Stimulated activated CD4-positive, alpha-beta T cell treated with anti-CD3 and anti-CD28 coated beads, TNF-alpha, amount 100 ng/mL, for 1 hour (primary cell): Measurements from ENCODE around the gene UTP25.

ENCODE experiments used
- DNase-seq, 3 donors: peaks; one replicate each; pipeline ENCODE4 v3.0.0-alpha.2; 2020; ENCODE audit warnings: low read depth in 3 of 3, low spot score in 1 of 3

Gene UTP25

GRCh38 chr1:209839875-209840546 lies 12.2 kb downstream of the UTP25 start:
- no peak for DNase-seq

GRCh38 chr1:209840611-209841010 lies 12.8 kb downstream of the UTP25 start:
- DNase-seq = no peak

DNA sequence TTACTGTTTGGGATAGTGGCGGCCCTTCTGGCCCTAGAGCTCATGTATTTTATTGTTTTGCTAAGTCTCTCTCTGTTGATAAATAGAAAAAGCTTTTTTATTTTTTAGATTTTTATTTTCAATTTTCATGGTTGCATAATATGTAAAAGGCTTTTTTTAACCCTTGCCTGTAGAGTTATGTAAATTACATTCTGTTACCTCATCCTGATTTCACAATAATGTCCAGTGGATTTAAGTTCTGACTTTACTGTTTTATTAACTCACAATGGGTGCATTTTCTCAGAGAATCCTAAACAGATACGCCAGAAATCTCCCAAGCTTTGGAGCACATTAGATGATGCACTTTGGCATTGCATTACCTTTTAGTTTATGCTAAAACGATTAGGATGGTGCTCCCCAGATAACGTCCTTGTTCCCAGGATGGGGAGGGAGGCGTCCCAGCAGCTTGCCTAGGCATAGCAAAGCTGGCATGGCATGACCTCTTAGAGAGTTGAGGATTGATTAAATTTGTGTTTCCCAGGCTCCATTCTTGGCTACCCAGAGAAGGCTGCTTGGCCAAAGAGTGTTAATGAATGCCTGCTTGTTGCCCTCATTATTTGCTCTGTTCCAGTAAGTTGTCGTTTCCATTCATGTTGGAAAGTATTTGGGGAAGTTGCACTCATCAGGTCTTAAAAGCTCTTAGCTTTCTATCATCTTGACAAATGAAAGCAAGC lies 17.1 kb downstream of the UTP25 start:
- no peak for DNase-seq

DNA sequence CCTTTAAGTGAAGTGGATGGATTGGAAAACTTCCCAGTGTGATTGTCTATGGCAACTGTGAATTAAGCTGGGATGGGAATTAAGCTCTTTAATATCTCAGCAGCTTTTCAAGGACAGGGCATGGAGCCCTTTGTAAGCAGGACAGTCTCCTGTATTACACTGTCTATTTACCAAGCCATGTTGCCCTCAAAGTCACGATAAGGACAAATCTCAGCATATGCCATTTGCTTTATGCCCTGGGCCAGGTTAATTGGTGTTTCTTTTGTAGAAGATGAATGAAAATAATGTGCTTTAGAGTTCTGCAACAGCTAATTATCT lies 17.6 kb downstream of the UTP25 start:
- DNase-seq = no peak

- no peak for DNase-seq
These were observed 21.6 kb downstream of the UTP25 start for GRCh38 chr1:209849388-209849787.

DNA sequence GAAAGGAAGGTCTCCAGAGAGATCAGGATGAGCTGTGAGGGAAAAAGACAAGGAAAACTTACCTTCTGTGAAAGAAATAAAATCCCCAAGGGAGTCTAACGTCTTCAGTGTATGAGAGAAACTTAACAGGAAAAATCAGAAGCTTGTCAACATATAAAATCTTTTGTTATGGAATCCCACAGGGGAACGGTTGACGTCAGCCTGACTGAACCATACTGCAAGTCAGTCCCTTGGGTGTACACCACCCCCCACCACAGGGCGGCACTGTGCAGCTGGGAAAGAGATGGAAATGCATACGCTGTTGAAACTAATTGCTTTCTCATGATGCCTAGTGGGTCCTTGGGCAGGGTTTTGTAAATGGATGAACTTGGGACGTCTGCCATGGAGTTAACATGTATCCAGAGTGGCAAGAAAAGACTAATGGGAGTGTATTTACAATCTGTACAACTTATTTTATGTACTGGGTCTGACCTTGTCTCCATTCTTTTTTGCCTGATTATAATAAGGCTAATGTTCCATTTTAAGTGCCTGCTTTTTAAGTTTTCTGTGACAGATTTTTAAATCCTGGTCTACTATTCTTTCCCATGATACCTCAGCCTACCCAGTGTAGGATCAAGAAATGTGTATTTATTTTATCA lies 22.7 kb downstream of the UTP25 start:
- DNase-seq = peak in 1 of 3 donors; percentile 16

DNA sequence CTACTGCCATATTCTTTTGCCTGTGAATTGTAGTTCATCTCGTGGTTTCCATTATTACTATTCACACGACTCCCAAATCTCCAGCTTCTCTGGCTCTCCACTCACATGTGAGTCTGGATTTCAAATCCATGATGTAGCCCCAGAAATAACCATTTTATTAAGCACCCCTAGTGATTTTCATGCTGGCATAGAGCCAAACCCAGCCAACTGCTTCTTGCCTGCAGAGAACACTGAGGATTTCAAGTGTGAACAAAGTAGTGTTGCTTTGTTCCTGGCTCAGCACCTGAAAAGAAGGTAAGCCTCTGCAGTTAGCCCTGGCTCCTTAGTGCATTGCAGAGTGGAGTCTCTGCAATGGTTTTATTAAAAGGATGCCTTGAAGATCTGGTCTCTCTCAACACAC lies 25.9 kb downstream of the UTP25 start:
- DNase-seq = no peak

DNA sequence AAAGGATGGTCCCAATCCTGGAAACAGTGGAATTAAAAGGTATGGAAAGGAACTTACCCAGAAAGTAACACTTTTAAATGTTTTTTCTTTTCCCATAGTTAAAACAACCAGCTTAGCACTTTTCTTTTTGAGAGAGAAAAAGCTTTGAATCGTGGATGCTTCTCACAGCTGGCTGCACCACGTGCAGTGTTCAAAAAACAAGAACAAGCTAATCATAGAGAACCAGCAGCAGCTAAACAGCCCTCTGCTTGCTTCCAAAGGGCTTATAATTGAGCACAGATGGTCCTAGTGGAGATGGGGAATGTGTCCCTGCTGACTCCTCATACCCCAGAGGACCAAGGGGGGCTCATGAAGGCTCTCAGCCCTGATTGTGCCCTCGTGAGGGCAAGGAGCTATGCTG lies 26.4 kb downstream of the UTP25 start:
- DNase-seq = no peak

GRCh38 chr1:209855006-209855405 lies 27.2 kb downstream of the UTP25 start:
- no peak for DNase-seq

GRCh38 chr1:209855623-209856022 lies 27.9 kb downstream of the UTP25 start:
- DNase-seq = no peak

- DNase-seq = no peak
These were observed 30.9 kb downstream of the UTP25 start for GRCh38 chr1:209858561-209859103.

- peak; percentile 34 to 51 (median 48) for DNase-seq
These were observed 32.6 kb downstream of the UTP25 start for GRCh38 chr1:209860293-209860881.

DNA sequence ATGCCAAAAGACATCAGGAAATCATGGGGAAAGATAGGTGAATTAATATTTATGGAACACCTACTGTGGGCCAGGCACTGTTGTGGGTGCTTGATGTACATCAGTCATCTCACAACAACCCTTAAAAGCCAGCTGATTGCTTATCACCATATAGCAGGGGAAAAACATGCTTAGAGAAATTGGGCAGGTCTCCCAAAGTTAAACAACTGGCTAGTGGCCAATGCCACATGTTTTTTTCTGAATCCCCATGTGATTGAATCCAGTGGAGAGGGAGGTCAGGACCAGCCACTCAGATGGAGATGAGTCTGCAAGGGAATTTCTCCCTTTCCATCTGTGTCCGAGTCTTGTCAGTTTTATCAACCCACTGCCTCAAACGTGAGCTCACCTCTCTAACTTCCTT lies 33.5 kb downstream of the UTP25 start:
- DNase-seq = no peak

DNA sequence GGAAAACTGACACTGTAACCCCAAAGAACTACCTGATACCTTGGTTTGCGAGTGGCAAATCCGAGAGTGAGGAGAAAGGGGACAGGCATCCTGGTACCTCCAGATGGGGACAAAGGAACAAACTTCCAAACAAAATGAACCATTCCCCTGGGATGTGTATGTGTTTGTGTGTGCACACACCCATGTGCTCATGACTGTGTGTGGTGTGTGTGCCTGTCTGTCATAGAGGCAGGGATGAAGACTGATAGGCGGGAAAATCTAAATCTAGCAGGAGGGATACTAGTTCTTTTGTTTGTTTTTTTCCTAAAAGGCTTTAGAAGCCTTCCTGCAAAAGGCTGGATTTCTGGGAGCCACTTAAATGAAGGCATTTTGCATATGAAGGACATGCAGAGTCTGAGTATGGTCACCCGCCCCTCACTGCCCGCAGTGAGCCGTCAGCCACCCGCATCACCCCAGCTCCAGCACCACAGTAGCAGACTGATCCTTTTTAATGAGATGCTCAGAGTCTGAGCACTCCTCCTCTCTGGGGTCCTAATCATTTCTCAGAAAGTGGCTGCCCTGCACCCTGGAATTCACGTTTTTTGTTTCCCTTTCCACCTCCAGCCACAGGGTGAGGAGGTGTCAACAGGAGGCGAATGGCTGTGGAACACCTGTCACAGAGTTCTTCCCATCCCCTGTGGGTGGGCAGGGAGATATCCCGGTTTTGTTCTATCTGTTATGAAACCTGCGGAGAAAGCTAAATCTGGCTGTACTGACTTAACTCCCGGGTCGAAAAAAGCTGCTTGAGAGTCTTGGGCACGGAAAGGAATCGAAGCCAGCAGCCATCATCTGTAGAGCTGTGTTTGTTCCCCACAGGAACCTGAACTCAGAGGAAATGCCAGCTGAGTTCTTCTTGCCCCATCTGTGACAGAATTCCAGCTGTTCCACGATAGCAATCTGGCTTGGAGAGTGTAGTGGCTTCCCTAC lies 34.9 kb downstream of the UTP25 start:
- no peak for DNase-seq

GRCh38 chr1:209863766-209864485 lies 36.2 kb downstream of the UTP25 start:
- DNase-seq = no peak

- DNase-seq = no peak
These were observed 38.4 kb downstream of the UTP25 start for GRCh38 chr1:209866201-209866600.

- no peak for DNase-seq
These were observed 41.7 kb downstream of the UTP25 start for GRCh38 chr1:209869291-209870149.

DNA sequence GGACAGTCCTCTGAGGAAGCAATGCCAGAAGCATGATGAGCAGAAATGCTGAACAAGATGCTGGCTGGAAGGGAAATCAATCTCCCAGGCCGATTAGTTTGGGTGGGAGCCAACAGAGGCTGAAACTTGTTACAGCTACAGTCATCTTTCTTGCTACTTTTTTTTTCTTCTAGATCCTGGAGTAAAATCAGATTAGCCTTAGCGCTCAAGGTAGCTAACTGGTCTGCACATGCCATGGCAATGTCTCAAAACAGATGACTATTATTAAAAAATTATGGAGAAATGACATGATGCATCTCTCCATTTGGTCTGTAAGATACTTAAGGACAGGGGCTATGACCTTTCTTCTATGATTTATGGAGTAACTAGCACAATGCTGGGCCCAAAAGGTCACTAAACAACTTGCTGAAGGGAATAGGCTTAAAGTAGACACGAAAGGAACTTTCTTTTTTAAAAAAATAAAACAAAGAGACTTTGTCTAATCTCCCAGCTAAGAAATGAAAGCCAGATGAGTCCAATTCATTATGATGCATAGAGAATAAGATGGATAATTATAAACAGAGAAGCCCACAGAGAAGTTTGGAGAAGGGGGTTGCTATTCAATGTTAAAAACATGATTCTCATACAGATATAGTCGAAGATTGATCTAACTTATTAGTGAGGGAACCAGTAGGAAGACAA lies 42.5 kb downstream of the UTP25 start:
- DNase-seq = no peak

DNA sequence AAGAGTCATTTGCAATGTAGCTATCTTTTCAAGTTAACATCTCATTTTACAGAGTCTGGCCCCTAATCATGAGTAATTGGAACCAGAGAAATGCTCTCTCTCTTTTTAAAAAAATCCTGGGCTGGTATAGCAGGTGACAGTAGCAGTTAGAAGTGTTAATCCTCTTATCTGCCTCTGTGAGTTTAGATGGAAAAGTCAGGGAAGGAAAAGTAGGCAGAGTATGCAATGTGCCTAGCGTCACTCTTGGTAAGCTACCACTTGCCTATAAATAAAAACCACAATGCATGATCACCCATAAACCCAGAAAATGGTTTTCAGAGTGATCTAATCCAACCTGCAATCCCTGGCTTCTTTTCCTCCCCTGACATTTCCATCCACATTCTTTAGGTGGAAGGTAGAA lies 43.2 kb downstream of the UTP25 start:
- no peak for DNase-seq
